SH-SY5Y (cell line): ENCODE measurements around the gene TTF1.

Source experiments
- GATA2 ChIP-seq: IDR thresholded peaks from 2 replicates; pipeline ENCODE4 v1.6.1; 2011; ENCODE audit warnings: mild to moderate bottlenecking, low read depth, low read length
- GATA3 ChIP-seq: IDR thresholded peaks from 2 replicates; pipeline ENCODE4 v1.6.1; 2011; ENCODE audit warnings: low read depth, mild to moderate bottlenecking, low read length, moderate library complexity

DNA sequence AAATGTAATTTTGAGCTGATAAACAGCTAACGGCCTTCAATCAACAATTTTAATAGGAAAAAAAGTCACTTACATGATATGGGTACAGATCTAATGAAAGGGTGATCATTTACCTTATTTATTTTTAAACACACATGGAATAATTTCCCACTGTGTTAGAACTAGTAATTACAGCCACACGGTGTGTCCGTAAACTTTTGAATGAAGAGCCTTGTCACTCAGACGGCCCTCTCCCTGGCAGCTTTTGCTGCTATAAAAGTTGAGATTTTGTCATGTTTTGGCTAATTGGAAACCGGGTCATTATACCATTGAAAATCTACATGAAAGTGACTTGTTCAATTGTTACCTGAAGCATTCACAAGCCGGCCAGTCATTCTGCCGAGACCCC is 19.0 kb upstream of the TTF1 start:
- TF ChIP-seq GATA3, result no peak
- TF ChIP-seq GATA2, result no peak
